Panc1 (cell line): ENCODE measurements around the gene AKT1. TPM values are rescaled to one million over a fixed set of nuclear protein-coding genes. Genes with fewer than 3 reads are reported as not detected.
A peak's percentile ranks its signal among the peaks of the same experiment; 100 is the strongest.

Experiments
- ATAC-seq: fragments of 200-7000 bp; cut with Tn5 transposase; 2 replicates; pipeline ENCODE4 v1.9.1; 2020; ENCODE audit warnings: mild to moderate bottlenecking, moderate library complexity
- BruUV-seq: library from RNA; stranded (reverse); fragments of 400-500 nt; replicated peaks from 2 replicates; lab custom pipeline; 2021; lab: Mats Ljungman, UMichigan
- CTCF ChIA-PET: fragments of 300-600 bp; sonication (Branson Sonifier 250); formaldehyde crosslinking; loops from one replicate; lab custom pipeline; 2022; ENCODE audit warnings: antibody characterized with exemption; lab: Charles Lee
- POLR2A ChIA-PET: fragments of 300-600 bp; sonication (Branson Sonifier 250); formaldehyde crosslinking; loops from one replicate; lab custom pipeline; 2022; ENCODE audit warnings: antibody characterized with exemption; lab: Charles Lee
- DNase-seq: peaks from one replicate; pipeline ENCODE4 v3.0.0-alpha.2; 2010; ENCODE audit warnings: low read depth, low spot score
- H3K27ac ChIP-seq: 2 replicates; pipeline ENCODE4 v1.5.1; 2011; ENCODE audit warnings: mild to moderate bottlenecking, low read length, inconsistent platforms
- H3K27me3 ChIP-seq: fragments of 200-500 bp; sonication (Bioruptor generic); 2 replicates; pipeline ENCODE4 v1.6.0; 2014; ENCODE audit warnings: low read length, inconsistent platforms; ENCODE audit not compliant: control insufficient read depth, insufficient read depth
- H3K36me3 ChIP-seq: fragments of 200-500 bp; sonication (Bioruptor generic); 2 replicates; pipeline ENCODE4 v1.5.1; 2014; ENCODE audit warnings: inconsistent platforms, mild to moderate bottlenecking, low read length, moderate library complexity; ENCODE audit not compliant: control insufficient read depth, insufficient read depth
- H3K4me1 ChIP-seq: 2 replicates; pipeline ENCODE4 v1.5.1; 2011; ENCODE audit warnings: inconsistent platforms, mild to moderate bottlenecking, low read length, moderate library complexity; ENCODE audit not compliant: control insufficient read depth, insufficient read depth
- H3K4me3 ChIP-seq, 2 experiments: 2 replicates each; pipeline ENCODE4 v1.5.1; 2011 to 2012; ENCODE audit warnings: low read depth in 2 of 2, low read length in 2 of 2, mild to moderate bottlenecking in 2 of 2, inconsistent platforms in 1 of 2, moderate library complexity in 1 of 2
- H3K9me3 ChIP-seq: fragments of 200-500 bp; sonication (Bioruptor generic); 2 replicates; pipeline ENCODE4 v1.5.1; 2014; ENCODE audit warnings: low read depth, mild to moderate bottlenecking, inconsistent platforms, low read length, moderate library complexity; ENCODE audit not compliant: control insufficient read depth, insufficient read depth
- CTCF ChIP-seq: fragments of 450-650 bp; IDR thresholded peaks from 2 replicates; pipeline ENCODE4 v1.5.1; 2017; ENCODE audit warnings: mild to moderate bottlenecking
- POLR2AphosphoS5 ChIP-seq: IDR thresholded peaks from 2 replicates; pipeline ENCODE4 v1.6.1; 2012; ENCODE audit warnings: mild to moderate bottlenecking, low read depth, low read length, moderate library complexity
- REST ChIP-seq, 2 experiments: IDR thresholded peaks; 2 replicates each; pipeline ENCODE4 v1.6.1; 2011 to 2012; ENCODE audit warnings: low read depth in 2 of 2, control low read depth in 1 of 2, low read length in 1 of 2, mild to moderate bottlenecking in 1 of 2, moderate library complexity in 1 of 2; ENCODE audit not compliant: insufficient read depth in 1 of 2
- SIN3A ChIP-seq: IDR thresholded peaks from 2 replicates; pipeline ENCODE4 v1.6.1; 2012; ENCODE audit warnings: low read depth, mild to moderate bottlenecking, low read length, moderate library complexity, borderline replicate concordance; ENCODE audit not compliant: insufficient read depth
- TCF7L2 ChIP-seq: IDR thresholded peaks from 2 replicates; pipeline ENCODE4 v1.6.1; 2011; ENCODE audit warnings: mild to moderate bottlenecking, low read depth, low read length, inconsistent platforms
- in situ Hi-C: cut with HindIII; loops from 2 replicates; pipeline ENCODE4 v1.10.0; 2016; ENCODE audit warnings: low sequenced_read_pairs, low pct_unique_long_range_greater_than_20kb
- intact Hi-C: fragments of 100-400 bp; cut with micrococcal nuclease; formaldehyde crosslinking; loops from one replicate; pipeline ENCODE4 v1.10.0; 2022; ENCODE audit not compliant: unreplicated experiment
- total RNA-seq: library from RNA; stranded (reverse); gene quantifications from one replicate; pipeline ENCODE4 v1.2.1, GENCODE V29; 2021; ENCODE audit not compliant: unreplicated experiment

Gene AKT1
- total RNA-seq, 1 experiment from 2014 or later: 175 TPM

GRCh38 chr14:104820669-104821228, 25.2 kb upstream of the AKT1 start:
- intact Hi-C loops: no loop called here
- ATAC-seq: peak; percentile 90

GRCh38 chr14:104819361-104819781, 23.8 kb upstream of the AKT1 start:
- CTCF ChIA-PET: no interaction called here
- no TSS peak for BruUV-seq

More at GRCh38 chr14:104820669-104821228, 25.2 kb upstream of the AKT1 start:
- BruUV-seq: no TSS peak
- Histone ChIP-seq H3K27me3 (no peaks in the 10 kb centered on the region), H3K9me3 (no peaks in the 10 kb centered on the region), H3K36me3 (no peaks in the 10 kb centered on the region; the same call in 1 of the 2 replicates), H3K4me1 (peaks cover 18% of the 10 kb centered on the region), H3K4me3 (no peak overlapping the region), H3K27ac (peak overlapping the region; percentile 21; the same call in 1 of the 2 replicates)
- DNase-seq: no peak
- POLR2A ChIA-PET: interaction anchor here (1.1 kb wide), 2 partner anchors 52 to 215 kb away, joined by 3 to 5 read pairs; no protein-coding TSS in a partner anchor
- in situ Hi-C loops: no loop called here
- CTCF ChIA-PET: interaction anchor here (0.7 to 0.9 kb wide), 2 partner anchors 38 to 51 kb away, joined by 3 to 4 read pairs; no protein-coding TSS in a partner anchor
- TF ChIP-seq POLR2AphosphoS5: no peak
- TF ChIP-seq SIN3A: no peak
- peak; percentile 39; the same call in 1 of the 2 replicates for TF ChIP-seq TCF7L2
- peak; percentile 80 for TF ChIP-seq CTCF
- TF ChIP-seq REST (IDR thresholded peaks at IDR 0.05; ENCODE audit: insufficient read depth in 1 of 2, low read depth in 2 of 2, low read length in 1 of 2): no peak

More at GRCh38 chr14:104819361-104819781, 23.8 kb upstream of the AKT1 start:
- Histone ChIP-seq H3K9me3 (no peaks in the 10 kb centered on the region), H3K27me3 (no peaks in the 10 kb centered on the region), H3K36me3 (no peaks in the 10 kb centered on the region; the same call in 1 of the 2 replicates), H3K4me1 (peaks cover 21% of the 10 kb centered on the region), H3K27ac (no peak overlapping the region), H3K4me3 (no peak overlapping the region)
- in situ Hi-C loops (no loop called here), intact Hi-C loops (no loop called here)
- ATAC-seq (no peak), DNase-seq (no peak)
- POLR2A ChIA-PET: no interaction called here
- TF ChIP-seq SIN3A: no peak
- no peak for TF ChIP-seq CTCF
- no peak for TF ChIP-seq POLR2AphosphoS5
- no peak for TF ChIP-seq TCF7L2
- no peak for TF ChIP-seq REST (IDR thresholded peaks at IDR 0.05; ENCODE audit: insufficient read depth in 1 of 2, low read depth in 2 of 2, low read length in 1 of 2)
